ENCODE data around the gene GFPT1.

The GFPT1 gene

DNA sequence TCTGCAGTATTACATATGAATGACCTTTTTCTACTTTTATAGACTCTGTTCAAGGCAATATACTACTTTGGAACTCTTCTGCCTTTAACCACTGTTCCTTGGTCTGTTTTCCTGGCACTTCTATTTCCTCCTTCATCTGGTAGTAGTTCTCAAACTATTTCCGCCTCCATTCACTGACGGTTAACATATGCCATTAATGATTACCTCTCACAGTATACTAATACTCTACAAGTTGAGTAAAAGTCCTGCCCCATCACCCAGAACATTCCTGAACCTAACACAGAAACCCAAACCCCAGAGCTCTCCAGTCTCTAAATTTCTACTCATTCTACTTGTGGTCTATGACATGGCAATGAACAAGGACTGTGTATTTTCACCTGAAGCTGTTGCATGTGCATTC, 4.5 kb downstream of the GFPT1 start:
- no peak overlapping the region for H3K4me2 ChIP-seq (ENCODE audit: low read length)
- H3K27me3 ChIP-seq (ENCODE audit: control insufficient read depth, insufficient read depth, low read length): no peaks in the 10 kb centered on the region
- H3K9ac ChIP-seq: no peak overlapping the region
- H3K4me3 ChIP-seq (ENCODE audit: low read depth, low read length): no peak overlapping the region
- H3K27ac ChIP-seq: no peak overlapping the region
- no peak for TF ChIP-seq CTCF (IDR thresholded peaks at IDR 0.05)
- peaks cover 10% of the 10 kb centered on the region for H3K79me2 ChIP-seq
- peaks cover under 1% of the 10 kb centered on the region for H3K4me1 ChIP-seq
- no peaks in the 10 kb centered on the region for H3K36me3 ChIP-seq (ENCODE audit: control insufficient read depth, insufficient read depth, low read length)
- H2AFZ ChIP-seq: no peak overlapping the region
- H3K9me3 ChIP-seq (ENCODE audit: control insufficient read depth, low read length): no peaks in the 10 kb centered on the region

DNA sequence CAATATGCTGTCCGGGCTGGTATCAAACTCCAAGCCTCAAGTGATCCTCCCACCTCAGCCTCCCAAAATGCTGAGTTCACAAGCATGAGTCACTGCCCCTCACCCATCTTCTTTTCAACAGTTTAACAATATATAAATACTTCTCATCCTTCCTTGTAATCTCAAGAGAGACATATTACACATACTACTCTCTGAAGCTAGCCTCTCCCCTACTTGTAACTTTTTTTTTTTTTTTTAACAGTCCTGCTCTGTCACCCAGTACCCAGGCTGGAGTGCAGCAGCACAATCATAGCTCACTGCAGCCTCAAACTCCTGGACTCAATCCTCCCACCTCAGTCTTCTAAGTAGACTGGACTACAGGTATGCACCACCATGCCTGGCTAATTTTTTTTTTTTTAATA, 5.7 kb downstream of the GFPT1 start:
- no peaks in the 10 kb centered on the region for H3K27me3 ChIP-seq (ENCODE audit: control insufficient read depth, insufficient read depth, low read length)
- H3K27ac ChIP-seq: no peak overlapping the region
- no peaks in the 10 kb centered on the region for H3K9me3 ChIP-seq (ENCODE audit: control insufficient read depth, low read length)
- no peak for TF ChIP-seq CTCF (IDR thresholded peaks at IDR 0.05)
- H3K4me3 ChIP-seq (ENCODE audit: low read depth, low read length): no peak overlapping the region
- H3K9ac ChIP-seq: no peak overlapping the region
- no peak overlapping the region for H3K4me2 ChIP-seq (ENCODE audit: low read length)
- peaks cover 7% of the 10 kb centered on the region for H3K79me2 ChIP-seq
- no peak overlapping the region for H2AFZ ChIP-seq
- no peaks in the 10 kb centered on the region for H3K4me1 ChIP-seq
- no peaks in the 10 kb centered on the region for H3K36me3 ChIP-seq (ENCODE audit: control insufficient read depth, insufficient read depth, low read length)

- Histone ChIP-seq H3K36me3 (ENCODE audit: control insufficient read depth, insufficient read depth, low read length) (no peaks in the 10 kb centered on the region), H3K27me3 (ENCODE audit: control insufficient read depth, insufficient read depth, low read length) (no peaks in the 10 kb centered on the region), H3K9ac (no peak overlapping the region), H3K27ac (no peak overlapping the region), H3K4me1 (peaks cover 3% of the 10 kb centered on the region), H3K9me3 (ENCODE audit: control insufficient read depth, low read length) (no peaks in the 10 kb centered on the region), H3K4me3 (ENCODE audit: low read depth, low read length) (no peak overlapping the region), H3K79me2 (peaks cover 9% of the 10 kb centered on the region), H3K4me2 (ENCODE audit: low read length) (no peak overlapping the region), H2AFZ (no peak overlapping the region)
- no peak for TF ChIP-seq CTCF (IDR thresholded peaks at IDR 0.05)
Observed at GRCh38 chr2:69380072-69380917, 6.7 kb downstream of the GFPT1 start.

DNA sequence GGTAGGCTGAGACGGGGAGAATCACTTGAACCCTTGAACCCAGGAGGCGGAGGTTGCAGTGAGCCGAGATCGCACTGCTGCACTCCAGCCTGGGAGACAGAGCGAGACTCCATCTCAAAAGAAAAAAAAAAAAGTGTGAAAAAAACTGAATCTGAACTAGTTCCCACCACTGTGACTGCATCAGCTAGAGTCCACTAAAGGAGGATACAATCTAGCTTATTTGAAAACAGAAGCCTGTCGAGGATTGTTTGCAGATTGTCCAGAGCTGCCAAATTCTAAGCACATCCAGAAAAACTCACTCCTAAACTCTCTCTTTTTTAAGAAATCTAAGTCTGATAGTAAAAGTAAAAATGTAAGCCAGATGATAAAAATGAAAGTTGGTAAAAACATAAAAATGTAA, 10.6 kb downstream of the GFPT1 start:
- no peaks in the 10 kb centered on the region for H3K36me3 ChIP-seq (ENCODE audit: control insufficient read depth, insufficient read depth, low read length)
- no peaks in the 10 kb centered on the region for H3K9me3 ChIP-seq (ENCODE audit: control insufficient read depth, low read length)
- H3K27ac ChIP-seq: no peak overlapping the region
- H2AFZ ChIP-seq: no peak overlapping the region
- no peak overlapping the region for H3K4me2 ChIP-seq (ENCODE audit: low read length)
- H3K4me1 ChIP-seq: peaks cover 3% of the 10 kb centered on the region
- H3K27me3 ChIP-seq (ENCODE audit: control insufficient read depth, insufficient read depth, low read length): no peaks in the 10 kb centered on the region
- H3K4me3 ChIP-seq (ENCODE audit: low read depth, low read length): no peak overlapping the region
- H3K79me2 ChIP-seq: peaks cover 11% of the 10 kb centered on the region
- TF ChIP-seq CTCF (IDR thresholded peaks at IDR 0.05): no peak
- H3K9ac ChIP-seq: no peak overlapping the region

Data from parathyroid adenoma (tissue), 2 donors.